ENCODE measurements around the gene TRIM63. TPM values are rescaled to one million over a fixed set of nuclear protein-coding genes. Genes with fewer than 3 reads are reported as not detected.

TRIM63 gene
- total and polyA plus RNA-seq, 2 of the 8 experiments (the other 6 are each of a cell fraction or from before 2014, with no cell fraction given): not detected

DNA sequence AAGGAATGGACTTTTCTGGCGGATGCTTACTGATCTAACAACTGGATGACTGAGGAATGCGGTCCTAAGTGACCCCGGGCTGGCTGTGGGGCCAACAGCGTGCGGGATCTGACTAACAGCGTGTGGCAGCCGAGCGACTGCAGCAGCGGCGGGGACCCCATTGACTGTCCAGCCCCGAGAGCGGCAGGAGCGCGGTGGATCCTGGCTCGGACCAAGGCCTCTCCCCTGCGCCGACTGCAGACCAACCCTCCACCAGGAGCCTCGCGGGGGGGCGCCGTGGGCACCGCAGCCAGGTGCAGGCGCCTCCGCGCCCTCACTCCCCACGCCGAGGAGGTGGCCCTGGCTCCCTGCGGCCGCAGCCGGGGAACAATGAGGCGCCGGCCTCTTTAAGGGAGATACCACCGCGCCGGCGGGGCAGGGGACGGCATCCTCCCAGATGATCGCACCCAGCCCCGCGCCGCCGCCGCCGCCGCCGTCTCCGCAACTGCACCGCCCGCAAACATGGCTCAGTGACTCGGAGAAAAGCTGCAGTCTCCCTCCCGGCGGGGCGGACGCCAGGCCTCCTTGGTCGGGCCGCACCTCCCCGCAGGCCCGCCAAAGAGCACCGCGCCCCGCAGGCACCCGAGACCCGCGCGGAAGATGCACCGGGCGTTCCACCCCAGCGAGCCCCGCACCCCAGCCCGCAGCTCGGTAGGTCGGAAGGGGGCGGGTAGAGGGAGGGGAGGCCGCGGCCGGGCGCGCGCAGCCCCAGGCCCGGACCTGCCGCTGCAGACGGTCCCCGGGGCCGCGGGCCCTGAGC lies 43.5 kb upstream of the TRIM63 start:
- Histone ChIP-seq H3K36me3 (ENCODE audit: control insufficient read depth in 2 of 4, insufficient read depth in 4 of 4, low read length in 3 of 4) (peaks cover 0 to 4% (median 0%) of the 10 kb centered on the region in 4 experiments; a peak in 2 of 8 replicates), H2BK12ac (ENCODE audit: low read depth, low read length) (no peak overlapping the region), H3K14ac (ENCODE audit: insufficient read length) (no peak overlapping the region), H2BK120ac (replicated peaks; ENCODE audit: low read depth, low read length) (no peak overlapping the region), H2BK20ac (ENCODE audit: low read length) (no peak overlapping the region), H3K4me3 (ENCODE audit: extremely low read depth in 1 of 4, insufficient read depth in 2 of 4, low read depth in 3 of 4, low read length in 4 of 4) (peak overlapping the region; percentile 78 to 92 (median 89)), H2BK15ac (ENCODE audit: low read length) (no peak overlapping the region), H2AFZ (ENCODE audit: low read length) (no peak overlapping the region; the same call in 1 of the 2 replicates), H3K79me1 (ENCODE audit: low read depth, low read length) (no peaks in the 10 kb centered on the region), H3K9me3 (ENCODE audit: insufficient read depth in 2 of 2, low read depth in 1 of 2, low read length in 1 of 2) (no peaks in the 10 kb centered on the region), H3K9ac (replicated peaks in 1 of 4; ENCODE audit: extremely low read depth in 1 of 4, low read depth in 3 of 4, low read length in 3 of 4) (peak overlapping the region; percentile 5 to 95 (median 80); a peak in 6 of 7 replicates), H3K4ac (replicated peaks; ENCODE audit: insufficient read length, low read depth, low read length) (no peak overlapping the region), H4K5ac (ENCODE audit: insufficient read length, low read depth, low read length) (peak overlapping the region; percentile 74), H4K8ac (ENCODE audit: extremely low read depth, insufficient read depth, low read length) (peak overlapping the region; percentile 90), H3K4me1 (replicated peaks in 1 of 4; ENCODE audit: control insufficient read depth in 3 of 4, insufficient read depth in 4 of 4, low read length in 3 of 4) (peaks cover 0 to 5% (median 3%) of the 10 kb centered on the region in 4 experiments; a peak in 3 of 7 replicates), H3K23me2 (ENCODE audit: low read depth, low read length) (peaks cover 9% of the 10 kb centered on the region), H2AK5ac (ENCODE audit: low read depth, low read length) (no peak overlapping the region), H3K23ac (ENCODE audit: insufficient read length) (no peak overlapping the region), H3K27ac (ENCODE audit: low read depth, low read length) (peak overlapping the region; percentile 84; the same call in 1 of the 2 replicates), H3K18ac (ENCODE audit: extremely low read depth, low read length) (peak overlapping the region; percentile 56; the same call in 1 of the 2 replicates), H3K79me2 (ENCODE audit: control insufficient read depth in 1 of 2, insufficient read depth in 2 of 2, low read length in 2 of 2) (no peaks in the 10 kb centered on the region), H3K27me3 (replicated peaks in 1 of 4; ENCODE audit: control insufficient read depth in 3 of 4, extremely low read depth in 1 of 4, insufficient read depth in 3 of 4, low read length in 3 of 4) (peaks cover 0 to 11% (median 7%) of the 10 kb centered on the region in 4 experiments; a peak in 4 of 7 replicates), H3K56ac (replicated peaks; ENCODE audit: insufficient read length, low read depth, low read length) (peak overlapping the region; percentile 5), H4K91ac (replicated peaks; ENCODE audit: insufficient read length, low read length) (no peak overlapping the region), H3K4me2 (ENCODE audit: insufficient read depth in 1 of 2, low read depth in 2 of 2, low read length in 2 of 2) (peak overlapping the region; percentile 77 to 95), H4K20me1 (replicated peaks in 1 of 2; ENCODE audit: control insufficient read depth in 1 of 2, insufficient read depth in 2 of 2, low read length in 2 of 2) (peaks cover 0 to 1% of the 10 kb centered on the region in 2 experiments), H2BK5ac (ENCODE audit: low read depth, low read length) (no peak overlapping the region)
- CTCF ChIA-PET (ENCODE audit: partially characterized antibody): interaction anchor here (1.0 kb wide), 1 partner anchor 80 kb away, joined by 3 read pairs; the partner anchor contains the start of gene CATSPER4
- WGBS, 2 experiments (ENCODE audit: extremely low coverage in 1 of 2, insufficient coverage in 1 of 2, insufficient read length in 1 of 2, insufficient replicate concordance in 2 of 2, low coverage in 1 of 2, low lambda C conversion rate in 2 of 2, missing lambda C conversion rate in 1 of 2): 1% methylated on average over 26 of the region's 85 CpGs; no CpG with 5 or more reads in 1 of the 2 experiments
- TF ChIP-seq KDM4A (IDR thresholded peaks at IDR 0.05; ENCODE audit: low read depth, low read length, severe bottlenecking) (peak; percentile 90), CREB1 (IDR thresholded peaks at IDR 0.05) (no peak), POLR2A (IDR thresholded peaks at IDR 0.05; ENCODE audit: control extremely low read depth in 1 of 2, low read depth in 2 of 2, low read length in 2 of 2) (peak in 1 of 2 experiments; percentile 55; a peak in 1 of 3 replicates), SP2 (IDR thresholded peaks at IDR 0.05; ENCODE audit: low read length) (no peak), EP300 (IDR thresholded peaks at IDR 0.05; ENCODE audit: borderline replicate concordance in 1 of 2, low read depth in 2 of 2, low read length in 2 of 2) (peak in 1 of 2 experiments; percentile 82; a peak in 1 of 3 replicates), TAF7 (optimal IDR thresholded peaks at IDR 0.05; ENCODE audit: borderline replicate concordance, low read depth, low read length) (peak; percentile 59), PHF8 (conservative IDR thresholded peaks at IDR 0.05; ENCODE audit: low read depth, low read length) (peak; percentile 55), RBBP5 (IDR thresholded peaks at IDR 0.05; ENCODE audit: borderline replicate concordance, low read depth, low read length) (peak; percentile 13; the same call in 1 of the 2 replicates), ASH2L (IDR thresholded peaks at IDR 0.05; ENCODE audit: low read length) (peak; percentile 5)
- POLR2A ChIA-PET (ENCODE audit: partially characterized antibody): interaction anchor here (0.7 to 2.4 kb wide), 11 partner anchors 13 to 301 kb away, joined by 3 to 9 read pairs (median 3); partner anchors contain the start of gene CEP85
- DNase-seq (ENCODE audit: low read depth in 1 of 2, low spot score in 2 of 2) (peak in 1 of 2 experiments; percentile 83), FAIRE-seq (no peak)

All from H1 (cell line).